Globus pallidus (tissue), 1 donor: ENCODE data around the gene USP24.
"Not testable (repeated sequence)": the region's sequence is repeated elsewhere in the genome, so short reads cannot be mapped to it uniquely, and the experiment has no call there.

Source experiments
- DNase-seq: peaks from one replicate; pipeline ENCODE4 v3.0.0-alpha.2; 2015; ENCODE audit warnings: low spot score

USP24 gene

DNA sequence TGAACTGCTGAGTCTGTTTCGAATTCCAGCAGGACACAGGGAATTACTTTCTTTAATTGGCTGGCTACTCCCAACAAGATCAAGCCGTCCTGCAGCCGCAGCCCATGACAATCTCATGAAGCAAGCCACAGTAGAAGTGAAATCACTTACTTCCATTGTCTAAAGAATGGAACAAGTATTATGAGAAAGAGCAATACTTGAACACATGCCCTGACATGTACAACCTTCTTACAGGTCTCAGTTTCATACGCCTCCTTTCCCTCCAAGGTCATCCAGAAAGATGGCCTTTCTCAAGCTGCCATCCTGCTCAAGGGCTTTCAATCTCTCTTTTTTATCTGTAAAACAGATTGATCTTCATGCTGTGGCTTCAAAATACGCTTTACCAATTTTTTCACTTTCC, 90.7 kb downstream of the USP24 start:
- no peak for DNase-seq

GRCh38 chr1:55120538-55120937, 94.6 kb downstream of the USP24 start:
- no peak for DNase-seq

DNA sequence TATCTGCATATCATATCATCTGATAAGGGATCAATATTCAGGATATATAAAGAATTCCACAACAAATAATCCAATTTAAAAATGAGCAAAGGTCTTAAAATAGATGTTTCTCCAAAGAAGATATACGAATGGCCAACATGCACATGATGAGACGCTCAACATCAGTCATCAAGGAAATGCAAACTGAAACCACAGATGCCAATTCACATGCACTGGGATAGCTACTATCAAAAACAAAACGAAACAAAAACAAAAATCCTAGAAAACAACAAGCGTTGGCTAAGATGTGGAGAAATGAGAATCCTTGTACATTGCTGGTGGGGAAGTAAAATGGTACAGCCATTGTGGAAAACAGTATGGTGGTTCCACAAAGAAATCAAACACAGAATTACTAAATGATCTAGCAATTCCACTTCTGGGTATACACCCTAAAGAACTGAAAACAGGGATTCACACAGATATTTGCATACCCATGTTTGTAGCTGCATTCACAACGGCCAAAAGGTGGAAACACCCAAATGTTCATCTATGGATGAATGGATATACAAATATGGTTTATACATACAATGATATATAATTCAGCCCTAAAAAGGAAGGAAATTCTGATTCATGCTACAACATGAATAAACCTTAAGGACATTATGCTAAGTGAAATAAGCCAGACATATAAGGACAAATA, 96.4 kb downstream of the USP24 start:
- no peak for DNase-seq

- DNase-seq = no peak
These were observed 97.2 kb downstream of the USP24 start for GRCh38 chr1:55117941-55118340.

GRCh38 chr1:55109005-55109404, 106.2 kb downstream of the USP24 start:
- not testable (repeated sequence) for DNase-seq

GRCh38 chr1:55107101-55107500, 108.1 kb downstream of the USP24 start:
- no peak for DNase-seq

DNA sequence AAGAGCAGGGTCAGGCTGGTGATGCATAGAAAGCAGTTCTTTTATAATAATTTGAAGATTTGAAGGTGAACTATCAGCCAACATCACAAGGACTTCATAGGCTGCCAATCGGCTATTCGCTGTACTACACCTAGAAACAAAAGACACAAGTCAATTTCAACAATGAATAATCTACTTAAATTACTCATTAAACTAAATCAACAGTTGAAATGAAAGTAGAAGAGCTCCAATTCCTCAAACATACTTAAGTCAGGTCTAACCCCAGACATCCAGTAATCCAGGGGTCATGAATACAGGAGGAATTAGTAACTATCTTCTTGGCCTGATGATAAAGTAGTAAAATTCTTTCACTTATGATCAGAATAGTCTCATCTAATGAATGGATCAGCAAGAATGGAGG, 111.3 kb downstream of the USP24 start:
- DNase-seq = no peak

DNA sequence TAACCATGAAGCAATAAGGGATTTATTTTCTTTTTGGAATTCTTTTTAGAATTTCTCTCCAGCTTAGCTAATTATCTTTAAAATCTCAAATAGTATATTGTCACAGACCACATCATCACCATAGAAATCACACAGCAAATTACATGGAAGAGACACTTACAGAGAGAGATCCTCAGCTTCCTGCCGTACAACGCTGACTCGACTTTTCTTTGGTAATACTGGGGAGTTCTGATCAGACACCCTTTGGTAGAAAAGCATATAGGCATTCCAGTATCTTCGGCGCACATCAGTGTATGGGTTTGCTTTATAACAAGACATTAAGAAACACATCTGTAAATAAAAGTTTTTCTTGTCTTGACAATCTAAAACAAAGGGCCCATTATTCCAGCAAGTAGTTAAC, 120.1 kb downstream of the USP24 start:
- DNase-seq = no peak

GRCh38 chr1:55092475-55092874, 122.7 kb downstream of the USP24 start:
- DNase-seq = no peak

DNA sequence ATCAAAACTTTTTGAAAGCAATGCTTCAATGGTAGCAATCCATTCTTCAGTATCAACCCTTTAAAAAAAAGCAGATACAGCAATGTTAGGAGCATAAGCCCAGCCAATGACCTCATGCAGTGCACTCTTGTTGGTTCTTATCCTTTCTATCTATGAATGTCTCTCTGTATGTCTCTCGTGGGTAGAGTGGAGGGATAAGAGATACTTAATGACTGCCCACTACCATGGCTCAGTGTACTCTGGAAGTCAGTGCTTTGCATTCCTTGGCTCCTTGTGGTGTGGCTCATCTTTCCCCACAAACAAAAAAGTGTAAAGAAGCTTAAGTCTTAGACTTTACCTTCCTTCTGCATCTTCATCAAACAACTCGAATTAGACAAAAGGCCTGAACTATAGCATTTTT, 125.5 kb downstream of the USP24 start:
- no peak for DNase-seq

DNA sequence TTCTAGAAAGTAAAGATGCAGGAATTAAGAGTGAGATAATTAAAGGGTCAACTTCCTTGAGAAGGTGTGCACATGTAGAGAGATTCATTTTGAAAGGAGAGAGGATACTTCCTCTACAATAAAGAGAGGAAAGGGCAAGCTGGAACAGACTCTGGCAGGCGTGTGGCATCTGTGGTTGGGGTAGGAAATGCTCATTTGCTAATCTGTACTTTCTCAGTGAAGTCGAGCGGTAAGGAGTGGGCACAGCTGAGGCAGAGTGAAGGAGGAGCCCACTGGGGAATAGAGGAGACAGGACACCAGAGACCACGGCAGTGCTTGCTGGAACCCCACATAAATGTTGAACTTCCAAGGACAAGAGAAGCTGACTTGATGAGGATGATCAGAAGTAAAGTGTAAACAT, 126.8 kb downstream of the USP24 start:
- no peak for DNase-seq

DNA sequence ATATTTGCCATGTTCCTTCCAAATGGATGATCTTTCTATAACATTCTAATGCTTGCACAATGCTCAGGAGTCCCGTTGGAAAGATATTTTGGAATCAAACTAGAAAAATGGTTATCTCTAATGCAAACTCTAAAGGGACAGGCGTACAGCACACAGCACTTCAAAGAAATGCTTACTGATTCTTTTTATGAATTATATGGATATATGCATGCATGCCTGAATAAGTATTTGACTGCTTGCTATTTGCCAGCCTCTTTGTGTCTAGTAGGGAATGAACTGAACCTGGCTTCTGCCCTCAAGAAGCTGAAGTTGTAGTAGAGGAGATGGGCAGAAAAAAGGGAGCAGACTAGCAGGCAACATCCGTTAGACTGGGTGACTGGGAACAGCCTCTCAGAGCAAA, 127.7 kb downstream of the USP24 start:
- DNase-seq = no peak

DNA sequence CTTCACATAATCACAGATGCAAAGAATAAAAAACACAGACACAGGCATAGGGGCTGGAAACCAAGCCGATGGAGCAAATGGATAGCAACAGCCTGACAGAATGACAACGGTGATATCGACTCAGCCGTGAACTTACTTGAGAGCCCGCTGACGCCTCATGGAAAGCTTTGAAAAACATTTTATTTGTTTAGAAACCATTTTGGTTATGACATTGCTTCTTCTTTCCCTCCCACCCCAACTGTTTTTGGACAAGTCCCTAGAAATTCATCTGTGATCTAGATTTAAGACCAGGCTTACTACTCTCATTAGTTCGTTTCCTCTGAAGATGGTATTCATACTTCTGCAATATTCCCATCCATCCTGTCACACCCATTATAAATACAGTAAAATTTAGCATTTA, 130.9 kb downstream of the USP24 start:
- DNase-seq = no peak

- DNase-seq = no peak
These were observed 133.3 kb downstream of the USP24 start for GRCh38 chr1:55081905-55082296.

- no peak for DNase-seq
These were observed 133.8 kb downstream of the USP24 start for GRCh38 chr1:55081188-55081904.

DNA sequence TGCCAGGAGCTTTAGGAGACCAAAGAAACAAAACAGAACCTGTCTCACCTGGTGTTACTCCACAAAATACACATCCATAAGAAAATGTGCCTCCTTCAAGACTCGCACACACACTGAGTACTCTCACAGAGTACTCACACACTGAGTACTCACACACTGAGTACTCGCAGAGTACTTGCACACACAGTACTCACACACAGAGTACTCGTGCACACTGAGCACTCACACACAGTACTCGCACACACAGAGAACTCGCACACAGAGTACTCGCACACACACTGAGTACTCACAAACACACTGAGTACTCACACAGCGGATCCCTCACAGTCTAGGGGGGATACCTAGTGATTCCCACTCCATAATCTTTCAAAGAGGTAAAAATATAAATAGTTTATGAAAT, 135.5 kb downstream of the USP24 start:
- DNase-seq = no peak

GRCh38 chr1:55078470-55078869, 136.7 kb downstream of the USP24 start:
- no peak for DNase-seq

- DNase-seq = no peak
These were observed 138.8 kb downstream of the USP24 start for GRCh38 chr1:55076356-55076755.

DNA sequence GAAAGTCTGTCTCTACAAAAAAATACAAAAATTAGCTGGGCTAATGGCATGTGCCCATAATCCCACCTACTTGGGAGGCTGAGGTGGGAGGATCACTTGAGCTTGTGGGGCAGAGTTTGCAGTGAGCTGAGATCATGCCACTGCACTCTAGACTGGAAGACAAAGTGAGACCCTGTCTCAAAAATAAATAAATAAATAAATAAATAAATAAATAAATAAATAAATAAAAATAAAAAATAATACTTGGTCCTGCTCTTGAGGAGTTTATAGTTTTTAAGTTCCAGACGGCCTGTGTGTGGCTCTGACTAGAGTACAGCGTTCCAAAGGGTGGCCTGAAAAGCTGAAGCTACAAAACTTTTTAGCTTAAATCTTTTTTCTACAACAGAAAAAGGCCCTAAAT, 140.7 kb downstream of the USP24 start:
- DNase-seq = no peak

GRCh38 chr1:55073187-55073916, 141.8 kb downstream of the USP24 start:
- DNase-seq = no peak

- no peak for DNase-seq
These were observed 143.7 kb downstream of the USP24 start for GRCh38 chr1:55071477-55071876.

DNA sequence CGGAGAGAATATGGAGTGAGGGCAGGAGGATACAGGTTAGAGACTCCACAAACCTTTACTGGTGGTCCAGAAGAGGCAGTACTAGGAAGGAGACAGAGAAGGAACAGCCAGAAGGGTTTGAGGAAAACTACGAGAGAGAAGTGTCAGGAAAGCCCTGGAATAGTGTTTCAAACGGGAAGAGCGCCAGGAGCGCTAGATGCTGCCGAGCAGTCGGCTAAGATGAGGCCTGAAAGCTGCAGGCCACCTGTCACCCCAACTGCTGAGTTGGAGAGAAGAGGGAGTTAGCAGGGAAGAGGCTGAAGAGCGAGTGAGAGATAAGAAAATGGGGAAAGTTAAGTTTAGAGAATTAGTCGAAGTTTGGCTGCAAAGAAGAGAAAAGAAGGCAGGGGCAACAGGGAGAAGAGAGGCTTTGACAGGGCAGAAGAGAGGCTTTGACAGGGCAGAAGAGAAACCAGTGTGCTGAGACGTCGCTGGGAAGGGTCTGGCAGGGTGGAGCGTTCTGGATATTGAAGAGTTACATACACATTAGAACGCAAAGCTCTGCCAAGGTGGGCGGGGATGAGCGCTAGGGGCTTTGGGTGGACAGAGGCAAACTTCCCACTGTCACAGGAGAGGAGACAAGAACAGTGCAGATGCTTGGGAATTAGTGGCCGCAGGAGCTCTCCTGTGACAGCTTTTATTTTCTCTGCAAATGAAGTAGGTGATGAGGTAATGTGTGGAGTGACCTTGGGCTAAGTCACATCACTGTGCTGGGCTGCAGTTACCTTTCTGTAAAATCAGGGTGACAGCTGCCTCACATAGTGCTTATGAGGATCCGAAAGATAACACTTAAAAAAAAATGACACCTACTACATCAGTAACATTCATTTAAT, 144.6 kb downstream of the USP24 start:
- no peak for DNase-seq
